ENCODE results near the gene SYT15.

Gene SYT15

DNA sequence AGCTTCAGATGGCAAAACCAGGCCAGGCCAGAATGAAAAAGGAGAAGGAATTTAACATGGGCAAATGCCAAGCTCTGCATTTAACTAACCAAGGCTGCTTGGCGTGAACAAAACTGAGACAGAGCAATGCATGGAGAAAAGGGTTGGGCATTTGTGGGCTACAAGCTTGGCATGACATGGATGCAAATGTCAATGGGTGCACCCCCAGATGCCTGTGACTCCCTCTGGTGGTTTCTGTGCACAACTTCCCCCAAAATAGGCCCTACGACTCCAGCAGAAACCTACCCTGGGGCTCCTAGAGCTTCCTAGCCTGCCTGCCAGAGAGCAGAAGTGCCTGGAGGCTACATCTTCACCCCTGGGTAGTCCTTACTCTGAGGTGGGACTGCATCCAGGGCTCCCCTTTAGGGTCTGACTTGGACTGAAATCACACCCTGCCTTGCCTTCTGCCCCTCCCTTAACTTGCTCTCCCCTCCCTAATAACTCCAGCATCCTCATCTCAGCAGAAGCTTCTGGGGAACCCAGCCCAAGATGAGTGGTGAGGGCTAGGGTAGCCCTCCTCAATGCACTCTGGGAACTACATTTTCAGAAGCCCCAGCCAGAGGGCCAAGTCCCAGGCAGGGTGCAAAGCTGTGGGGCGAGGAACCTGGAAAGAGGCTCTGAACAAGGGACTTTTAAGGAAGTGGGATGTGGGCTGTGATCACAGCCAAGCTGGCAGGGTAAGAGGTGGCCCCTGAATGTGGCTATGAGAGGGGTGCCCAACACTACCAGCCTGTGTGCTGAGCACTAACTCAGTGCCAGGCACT, 33.7 kb upstream of the SYT15 start:
- DNase-seq (ENCODE audit: low read depth, low spot score): no peak

DNA sequence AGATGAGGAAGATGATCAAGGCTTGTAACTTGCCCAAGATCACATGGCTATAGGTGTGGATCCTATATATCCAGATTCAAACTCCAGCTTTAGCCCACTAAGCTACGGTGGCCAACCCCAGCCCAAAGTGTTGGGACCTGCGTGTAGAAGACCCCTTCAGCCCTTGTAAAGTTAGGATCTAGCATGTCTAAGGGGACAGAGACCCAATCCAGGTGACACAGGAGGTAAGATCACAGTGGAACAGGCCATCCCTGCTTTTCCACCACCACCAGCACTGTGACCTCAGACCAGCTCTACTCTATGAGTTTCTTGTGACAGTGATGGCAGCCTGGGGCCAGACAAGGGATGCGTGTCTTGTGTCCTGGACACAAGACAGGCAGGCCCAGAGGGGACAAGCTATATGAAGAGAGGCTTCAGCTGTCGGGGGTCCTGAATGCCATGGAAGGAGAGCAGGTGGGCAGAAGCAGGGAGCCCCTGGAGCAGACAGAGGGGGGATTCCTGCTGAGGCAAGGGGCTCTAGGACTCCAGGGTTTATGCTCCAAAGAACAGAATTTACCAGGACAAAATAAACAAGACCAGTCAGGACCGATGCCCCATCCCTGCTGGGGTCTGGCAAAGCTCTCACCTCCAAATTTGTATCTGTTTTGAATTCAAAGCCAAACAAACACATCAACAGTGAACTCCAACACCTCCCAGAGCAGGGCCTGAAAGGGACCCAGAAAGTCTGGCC, 32.9 kb upstream of the SYT15 start:
- no peak for DNase-seq (ENCODE audit: low read depth, low spot score)

DNA sequence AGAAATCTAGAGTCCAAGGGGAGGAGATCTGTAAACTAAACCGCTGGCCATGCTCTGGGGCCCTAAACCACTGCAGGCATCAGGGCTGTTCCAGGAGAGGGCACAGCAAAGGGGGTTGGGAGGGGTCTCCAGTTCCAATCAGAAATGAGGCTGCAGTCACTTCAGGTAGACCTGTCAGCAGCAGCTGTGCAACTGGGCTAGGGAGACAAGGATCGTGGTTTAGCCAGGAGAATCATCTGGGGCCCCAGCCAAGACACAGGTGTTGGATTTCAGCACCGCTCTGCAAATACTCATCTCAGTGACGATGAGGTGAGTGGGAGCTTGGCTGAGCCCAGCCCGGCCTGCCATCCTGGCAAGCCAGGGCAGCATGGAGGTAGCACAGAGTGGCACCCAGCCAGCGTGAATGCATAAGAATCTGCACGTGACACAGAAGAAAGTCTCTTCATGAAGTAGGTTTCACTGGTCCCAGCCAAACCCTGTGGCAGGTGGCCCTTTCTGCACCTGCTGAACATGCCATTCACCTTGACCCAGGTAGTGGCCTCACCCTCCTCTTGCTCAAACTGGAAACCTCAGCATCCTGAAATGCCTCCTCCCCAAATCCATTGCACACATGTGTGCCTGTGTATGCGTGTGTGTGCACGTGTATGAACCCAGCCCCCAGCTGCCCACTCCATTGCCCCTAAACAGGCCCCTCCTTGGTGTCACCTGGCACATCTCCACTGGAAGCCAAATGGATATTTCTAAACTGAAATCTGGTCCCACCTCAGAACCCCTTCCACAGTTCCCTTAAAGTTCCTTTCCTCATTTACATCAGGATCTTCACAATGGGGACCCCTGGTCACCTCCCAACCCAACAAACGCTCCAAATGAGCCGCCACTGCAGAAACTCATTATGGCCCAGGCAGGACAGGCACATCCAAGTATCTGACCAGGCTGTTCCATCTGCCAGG, 32.1 kb upstream of the SYT15 start:
- no peak for DNase-seq (ENCODE audit: low read depth, low spot score)

DNA sequence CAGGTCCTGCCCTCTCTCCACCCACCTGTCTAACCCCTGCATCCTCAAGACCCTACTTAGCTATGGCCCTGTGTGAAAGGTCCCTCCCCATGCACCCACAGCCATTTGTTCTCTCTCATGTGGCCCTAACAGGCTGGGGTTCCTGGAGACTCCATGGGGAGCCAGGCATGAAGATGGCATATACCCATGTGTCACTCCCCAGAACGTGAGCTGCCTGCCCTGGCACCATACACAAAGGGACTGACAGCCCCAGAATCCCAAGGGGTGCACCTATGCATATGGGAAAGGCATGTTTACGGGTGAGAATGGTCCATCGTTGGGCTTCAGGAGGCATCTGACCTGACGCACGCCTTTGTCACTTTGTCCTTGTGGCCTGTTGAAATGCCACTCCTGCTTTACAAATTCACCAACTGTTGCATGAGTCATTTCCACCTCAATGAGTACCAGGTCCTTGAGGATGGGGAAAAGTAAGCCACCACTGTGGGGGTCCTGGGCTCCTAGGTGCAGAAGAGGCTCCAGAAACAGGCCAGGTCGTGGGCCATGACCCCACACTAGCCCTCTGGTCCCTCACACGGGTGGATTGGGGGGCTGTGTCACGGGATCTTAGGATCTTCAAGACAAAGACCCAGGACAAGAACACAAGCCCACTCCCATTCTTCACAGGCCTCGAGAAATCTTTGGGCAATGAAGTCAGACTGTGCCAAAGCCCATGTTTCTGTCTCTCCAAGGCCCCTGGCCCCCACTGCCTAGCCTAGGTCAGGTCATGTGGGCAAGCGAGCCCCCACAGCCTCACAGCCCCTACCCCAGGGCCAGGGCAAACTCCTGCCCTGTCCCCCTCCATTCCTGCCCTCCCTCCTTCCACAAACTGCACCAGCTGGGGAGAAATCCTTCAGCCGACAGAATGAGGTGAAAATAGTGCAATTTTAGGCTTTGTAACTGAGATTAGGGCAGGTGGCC, 31.1 kb upstream of the SYT15 start:
- DNase-seq (ENCODE audit: low read depth, low spot score): no peak

DNA sequence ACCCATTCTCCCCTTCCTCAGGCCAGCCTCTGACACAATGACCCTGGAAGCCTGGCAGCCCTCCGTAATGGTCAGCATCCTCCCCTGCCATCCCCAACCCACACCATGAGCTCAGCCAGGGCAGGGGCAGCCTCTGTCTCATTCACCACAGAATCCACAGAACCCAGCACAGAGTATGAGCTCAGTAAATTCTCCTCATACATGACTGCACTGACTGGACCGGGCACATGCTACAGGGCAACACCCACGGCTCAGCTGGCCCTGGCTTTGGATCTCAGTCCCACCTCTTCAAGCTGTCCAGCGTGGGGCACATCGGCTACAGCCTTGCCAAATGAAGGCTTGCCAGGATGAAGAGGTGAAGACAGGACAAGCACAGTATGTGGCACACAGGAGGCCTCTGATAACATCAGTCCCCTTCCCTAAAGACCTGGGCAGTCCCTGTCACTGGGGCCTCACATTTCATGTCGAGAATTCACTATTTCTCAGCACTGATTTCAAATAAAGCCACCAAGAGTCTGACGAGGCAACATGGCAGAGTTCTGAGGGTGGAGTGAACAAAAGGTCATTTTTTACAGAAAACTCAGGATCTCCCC, 30.3 kb upstream of the SYT15 start:
- DNase-seq (ENCODE audit: low read depth, low spot score): no peak

DNA sequence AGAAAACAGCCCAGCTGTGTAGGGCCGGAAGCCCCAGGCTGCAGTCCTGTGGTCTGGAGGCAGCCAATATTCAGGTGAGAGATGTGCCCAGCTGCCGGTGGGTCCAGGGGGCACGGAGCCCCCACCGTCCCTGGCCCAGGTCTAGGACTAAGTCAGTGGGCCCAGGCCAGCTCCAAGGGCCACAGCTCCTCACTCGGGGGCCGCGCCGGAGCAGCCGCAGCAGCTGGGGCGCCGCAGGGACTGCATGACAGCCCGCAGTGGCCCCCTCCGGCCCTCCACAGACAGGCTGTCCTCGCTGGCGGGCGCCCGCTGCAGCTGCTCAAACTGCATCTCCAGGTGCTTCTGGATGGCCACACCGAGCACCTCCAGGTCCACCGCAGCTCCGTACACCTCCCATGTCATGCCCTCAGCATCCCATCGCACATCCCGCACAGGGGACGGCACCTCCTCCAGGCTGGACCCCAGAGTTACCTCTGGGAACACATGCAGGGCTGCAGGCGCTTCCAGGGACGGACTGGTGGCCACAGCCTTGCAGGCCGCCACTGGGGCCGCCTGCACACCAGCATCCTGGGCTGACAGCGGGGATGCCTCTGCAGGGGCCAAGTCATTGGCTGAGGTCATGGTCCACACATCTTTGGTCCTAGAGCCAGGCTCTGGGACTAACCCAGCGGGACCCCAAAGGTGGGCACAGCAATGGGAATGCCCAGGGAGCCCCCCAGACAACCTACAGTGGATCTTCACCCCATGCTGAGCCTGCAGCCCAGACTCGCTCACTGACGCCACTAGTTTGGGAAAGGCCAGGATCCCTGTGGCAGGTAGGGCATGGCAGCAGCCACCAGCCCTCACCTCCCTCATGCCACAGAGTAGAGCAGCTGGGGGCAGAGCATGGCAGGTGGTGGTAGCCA, 29.5 kb upstream of the SYT15 start:
- no peak for DNase-seq (ENCODE audit: low read depth, low spot score)

DNA sequence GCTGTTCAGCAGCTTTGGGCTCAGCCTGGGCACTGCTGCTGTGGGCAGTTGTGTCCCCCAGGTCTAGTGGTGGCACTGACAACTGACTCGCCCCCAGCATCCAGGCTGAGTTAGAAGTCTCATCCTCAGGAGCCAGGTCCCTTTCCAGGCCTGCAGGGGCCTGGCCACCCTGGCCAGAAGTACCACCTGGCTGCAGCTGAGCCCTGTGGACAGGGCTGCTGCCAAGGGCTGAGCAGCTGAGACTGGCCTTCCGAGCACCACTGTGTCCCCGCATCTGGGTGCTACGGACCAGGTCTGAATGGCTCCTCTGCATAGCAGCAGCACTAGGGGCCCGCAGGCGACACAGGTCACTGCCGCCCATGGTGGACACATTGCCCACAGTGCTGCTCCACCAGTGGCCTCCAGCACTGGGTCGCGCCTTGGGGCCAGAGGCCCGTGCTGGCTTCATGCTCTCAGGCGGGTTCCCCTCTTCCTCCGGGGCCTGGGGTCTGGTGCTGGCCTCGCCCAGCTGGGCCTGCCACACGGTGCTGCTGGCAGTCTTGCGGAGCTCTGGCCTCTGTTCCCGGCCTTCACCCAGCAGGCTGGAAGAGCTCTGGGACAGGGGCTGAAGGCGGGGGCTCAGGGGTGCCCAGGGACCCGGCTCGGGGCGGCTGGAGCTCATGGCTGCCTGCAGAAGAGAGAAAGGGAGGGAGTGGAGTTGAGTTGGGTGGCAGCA, 28.7 kb upstream of the SYT15 start:
- DNase-seq (ENCODE audit: low read depth, low spot score): no peak

DNA sequence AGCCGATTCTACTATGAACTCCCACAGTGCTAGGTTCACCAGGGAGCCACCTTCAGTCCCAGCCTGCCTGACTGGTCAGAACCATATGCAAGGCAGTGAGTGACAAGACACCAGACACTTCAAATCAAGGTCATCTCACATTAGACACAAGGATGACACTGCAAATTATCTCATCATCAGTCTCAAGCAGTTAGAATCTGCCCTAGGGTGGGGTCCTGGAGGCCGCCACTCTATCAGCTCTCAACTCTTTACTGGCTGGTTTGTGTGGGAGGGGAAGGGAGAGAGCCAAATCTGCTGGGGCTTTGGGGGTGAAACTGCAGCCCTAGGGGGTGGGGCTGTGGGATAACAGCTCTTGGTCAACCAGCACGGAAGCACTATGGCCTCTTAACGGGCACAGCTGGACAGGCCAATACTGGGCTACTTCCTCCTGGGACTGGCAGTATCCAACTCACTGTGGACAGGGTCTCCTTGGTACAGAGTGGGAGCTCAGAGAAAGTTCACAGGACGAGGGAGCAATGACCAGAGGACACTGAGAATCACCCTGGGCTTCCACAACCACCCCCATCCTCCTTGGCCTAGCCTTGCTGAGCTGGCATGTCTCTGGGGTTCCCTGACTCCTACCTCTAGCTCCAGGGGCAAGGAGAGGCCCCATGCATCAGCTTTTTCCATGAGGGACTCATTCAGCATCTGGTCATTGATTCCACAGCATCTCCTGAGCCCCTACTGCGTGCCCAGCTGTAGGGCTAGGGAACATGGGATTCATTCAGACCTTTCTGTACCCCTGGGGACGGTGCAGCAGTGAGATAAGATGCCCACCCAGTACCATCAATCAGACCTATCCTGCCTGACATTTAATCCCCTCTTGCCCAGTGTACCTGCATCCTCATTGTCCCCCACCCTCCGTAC, 27.9 kb upstream of the SYT15 start:
- DNase-seq (ENCODE audit: low read depth, low spot score): no peak

DNA sequence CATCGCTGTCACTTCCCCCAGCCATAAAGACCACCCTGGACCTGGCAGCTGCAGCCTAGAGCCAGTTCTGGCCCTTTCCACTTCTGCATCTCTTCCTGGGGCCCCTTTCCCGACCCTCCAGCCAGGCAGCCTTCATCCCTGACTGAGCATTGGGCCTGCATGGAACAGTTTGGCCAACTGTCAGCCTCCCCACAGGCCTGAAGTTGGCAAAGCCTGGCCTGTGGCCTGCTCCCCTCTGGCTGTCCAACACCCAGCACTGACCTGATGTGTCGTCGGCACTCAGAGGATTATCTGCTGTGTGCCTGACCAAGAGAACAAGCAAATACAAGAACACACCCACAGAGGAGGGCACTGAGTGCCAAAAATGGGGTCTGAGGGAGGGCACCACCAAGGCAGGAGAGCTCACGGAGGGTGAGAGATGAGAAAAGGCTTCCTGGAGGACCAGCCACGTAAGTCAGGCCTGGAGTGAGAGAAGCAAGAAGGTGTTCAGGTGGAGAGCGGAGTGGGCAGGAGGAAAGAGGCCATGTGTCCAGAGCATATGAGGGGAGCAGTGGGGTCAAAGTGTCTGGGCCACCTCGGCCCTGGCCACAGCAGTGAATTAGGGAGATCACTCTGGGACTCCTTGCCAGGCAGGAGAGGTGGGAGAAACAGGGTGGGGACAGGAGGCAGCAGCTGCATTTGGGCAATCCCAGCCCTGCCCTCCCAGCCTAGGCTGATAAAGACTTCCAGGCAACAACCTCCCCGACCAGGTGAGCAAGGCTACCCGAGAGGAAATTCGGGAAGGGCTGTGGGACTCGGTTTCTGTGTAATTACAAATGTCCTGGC, 27.0 kb upstream of the SYT15 start:
- no peak for DNase-seq (ENCODE audit: low read depth, low spot score)

DNA sequence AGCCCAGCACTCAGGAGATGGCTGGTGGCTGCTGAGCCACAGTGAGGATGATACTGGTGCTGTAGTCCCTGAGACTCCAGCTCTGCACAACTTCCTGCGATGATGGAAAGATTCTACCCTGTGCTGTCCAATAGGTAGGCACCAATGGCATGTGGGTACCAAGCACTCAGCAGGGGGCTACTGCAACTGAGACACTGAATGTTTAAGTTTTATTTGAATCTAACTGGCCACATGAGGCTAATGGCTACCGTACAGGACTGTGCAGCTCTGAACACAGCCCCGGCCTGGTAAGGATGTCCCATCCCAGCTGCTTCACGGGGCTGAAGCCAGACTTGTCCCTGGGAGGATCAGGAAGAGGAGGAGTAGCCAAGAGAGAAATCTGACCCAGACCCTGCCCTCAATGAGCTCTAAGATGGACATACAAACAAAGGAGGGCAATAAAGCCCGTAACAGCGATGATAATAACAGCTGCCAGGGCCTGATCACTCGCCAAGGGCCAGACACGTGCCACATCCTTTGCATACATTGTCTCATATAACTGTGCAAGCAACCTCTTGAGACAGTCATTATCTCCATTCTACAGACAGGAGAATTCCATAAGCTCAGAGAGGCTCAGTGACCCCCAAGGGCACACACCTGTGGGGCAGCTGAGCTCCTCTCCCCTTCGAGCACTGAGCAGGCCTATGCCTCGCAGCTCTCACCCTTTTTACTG, 26.2 kb upstream of the SYT15 start:
- no peak for DNase-seq (ENCODE audit: low read depth, low spot score)

DNA sequence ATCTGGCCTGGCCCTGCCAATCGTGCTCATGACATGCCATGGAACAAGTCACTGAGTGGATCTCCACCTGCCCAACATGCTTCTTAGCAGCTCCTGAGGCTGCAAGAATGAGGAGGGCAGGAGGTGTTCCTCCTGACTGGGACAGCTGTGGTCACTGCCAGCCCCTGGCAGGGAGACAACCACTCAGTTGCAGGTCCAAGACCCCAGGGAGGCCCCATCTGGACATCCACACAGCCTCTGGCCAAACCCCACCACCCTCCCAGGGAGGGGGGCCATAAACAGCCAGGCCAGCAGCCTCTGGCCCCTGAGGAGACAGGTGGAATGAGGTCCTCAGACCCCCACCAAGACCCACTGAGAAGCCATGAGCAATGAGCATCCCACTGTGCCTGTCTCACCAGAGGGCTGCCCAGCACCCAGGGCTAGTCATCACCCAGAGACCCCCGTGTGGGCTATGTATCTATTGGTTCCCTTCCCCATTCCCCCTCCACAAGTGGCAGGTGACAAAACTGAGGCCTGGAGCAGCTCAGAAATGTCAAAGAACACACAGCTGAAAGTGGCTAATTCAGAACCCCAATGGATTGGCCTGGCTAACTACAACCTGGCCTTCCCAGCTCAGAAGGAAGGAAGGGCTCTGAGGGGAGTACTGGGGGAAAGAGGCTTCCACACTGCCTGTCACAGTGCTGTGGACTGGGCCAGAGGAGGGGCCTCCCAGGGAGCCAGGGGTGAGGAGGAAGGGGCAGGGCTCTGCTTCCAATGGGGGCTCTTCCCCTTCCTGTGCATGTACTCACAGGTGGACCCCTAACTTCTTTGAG, 25.5 kb upstream of the SYT15 start:
- DNase-seq (ENCODE audit: low read depth, low spot score): no peak

DNA sequence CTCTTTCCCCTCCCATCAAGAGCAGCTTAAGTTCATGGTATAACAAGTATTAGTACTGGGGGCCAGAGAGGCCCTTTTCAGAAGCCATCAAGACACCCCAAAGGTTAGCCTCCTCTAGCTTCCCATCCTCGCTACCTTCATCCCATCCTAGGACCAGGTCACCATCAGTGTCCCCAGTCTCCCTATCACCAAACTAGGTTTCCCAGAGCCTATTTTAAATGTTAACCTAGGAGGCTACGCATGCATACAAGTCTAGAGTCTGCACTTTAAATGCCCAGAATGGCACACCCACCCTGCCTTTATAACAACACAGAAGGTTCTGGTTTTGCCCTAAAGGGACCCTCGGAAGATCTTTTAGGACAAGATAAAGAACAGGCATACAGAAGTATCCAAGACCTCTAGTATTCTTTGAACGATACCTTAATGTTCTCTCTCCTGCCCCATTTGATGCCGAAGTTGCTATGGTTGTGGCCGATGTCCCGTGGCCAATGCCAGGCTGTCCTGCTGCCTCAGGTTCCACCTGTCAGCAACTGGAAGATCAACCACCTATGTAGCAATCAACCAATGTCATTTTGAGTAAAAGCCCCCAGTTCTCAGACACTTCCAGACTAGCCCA, 24.7 kb upstream of the SYT15 start:
- DNase-seq (ENCODE audit: low read depth, low spot score): no peak

DNA sequence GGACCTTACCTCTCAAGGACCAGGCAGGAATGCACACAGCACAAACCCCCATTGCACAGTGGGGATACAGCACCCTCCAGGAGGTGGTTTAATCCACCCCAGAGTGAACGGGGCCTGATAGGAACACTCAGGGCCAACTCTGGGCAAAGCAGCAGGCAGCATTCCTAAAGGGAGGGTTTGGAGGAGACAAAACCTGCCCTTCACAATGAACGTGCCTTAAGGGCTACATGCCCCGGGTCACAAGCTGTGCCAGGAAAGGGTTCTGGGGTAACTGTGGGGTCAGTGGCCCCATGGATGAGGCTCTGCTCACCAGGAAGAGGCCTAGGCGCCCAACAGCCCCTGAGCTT, 23.6 kb upstream of the SYT15 start:
- DNase-seq (ENCODE audit: low read depth, low spot score): no peak

DNA sequence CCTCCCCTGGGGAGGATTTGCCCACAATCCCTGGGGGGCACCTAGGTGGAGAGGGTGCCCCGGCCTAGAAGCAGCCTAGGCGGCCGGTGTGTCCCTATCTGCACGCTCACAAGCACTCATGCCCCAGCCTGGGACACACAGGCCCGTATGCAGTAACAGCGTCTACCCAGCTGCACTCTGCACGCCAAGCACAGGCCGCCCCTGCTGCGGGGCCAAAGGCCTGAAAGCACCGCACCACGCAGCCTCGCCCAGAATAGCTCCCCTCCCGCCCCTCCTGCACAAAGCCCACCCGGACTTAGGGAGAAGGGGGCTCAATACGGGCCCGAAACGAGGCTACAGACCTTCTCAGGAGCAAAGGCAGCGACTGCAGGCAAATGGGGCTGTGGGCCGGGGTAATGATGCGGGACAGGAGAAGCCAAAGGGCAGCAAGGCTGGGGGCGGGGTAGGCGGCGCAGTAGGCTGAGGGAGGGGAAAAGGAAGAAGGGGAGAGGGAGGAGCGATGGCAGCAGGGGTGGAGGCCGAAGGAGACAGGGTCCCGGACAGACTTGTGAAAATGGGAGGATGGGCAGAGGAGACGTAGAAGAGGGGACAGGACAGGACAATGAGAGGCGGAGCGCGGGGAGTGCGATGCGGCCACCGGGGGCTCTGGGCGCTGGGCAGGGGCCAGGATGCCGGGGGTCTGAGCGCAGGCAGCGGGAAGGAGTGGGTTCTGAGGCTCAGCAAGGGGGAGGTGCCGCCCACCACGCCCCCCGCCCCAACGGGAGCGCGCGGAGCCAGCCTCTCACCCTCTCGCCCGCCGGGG, 23.0 kb upstream of the SYT15 start:
- no peak for DNase-seq (ENCODE audit: low read depth, low spot score)
